GM18861 (cell line): ENCODE data around the gene ZNF25.
"Not testable (repeated sequence)": the region's sequence is repeated elsewhere in the genome, so short reads cannot be mapped to it uniquely, and the experiment has no call there.

Source experiments
- ATAC-seq: cut with Tn5 transposase; IDR thresholded peaks from one replicate; pipeline ENCODE4 v1.9.1; 2021; ENCODE audit not compliant: unreplicated experiment

Gene ZNF25

DNA sequence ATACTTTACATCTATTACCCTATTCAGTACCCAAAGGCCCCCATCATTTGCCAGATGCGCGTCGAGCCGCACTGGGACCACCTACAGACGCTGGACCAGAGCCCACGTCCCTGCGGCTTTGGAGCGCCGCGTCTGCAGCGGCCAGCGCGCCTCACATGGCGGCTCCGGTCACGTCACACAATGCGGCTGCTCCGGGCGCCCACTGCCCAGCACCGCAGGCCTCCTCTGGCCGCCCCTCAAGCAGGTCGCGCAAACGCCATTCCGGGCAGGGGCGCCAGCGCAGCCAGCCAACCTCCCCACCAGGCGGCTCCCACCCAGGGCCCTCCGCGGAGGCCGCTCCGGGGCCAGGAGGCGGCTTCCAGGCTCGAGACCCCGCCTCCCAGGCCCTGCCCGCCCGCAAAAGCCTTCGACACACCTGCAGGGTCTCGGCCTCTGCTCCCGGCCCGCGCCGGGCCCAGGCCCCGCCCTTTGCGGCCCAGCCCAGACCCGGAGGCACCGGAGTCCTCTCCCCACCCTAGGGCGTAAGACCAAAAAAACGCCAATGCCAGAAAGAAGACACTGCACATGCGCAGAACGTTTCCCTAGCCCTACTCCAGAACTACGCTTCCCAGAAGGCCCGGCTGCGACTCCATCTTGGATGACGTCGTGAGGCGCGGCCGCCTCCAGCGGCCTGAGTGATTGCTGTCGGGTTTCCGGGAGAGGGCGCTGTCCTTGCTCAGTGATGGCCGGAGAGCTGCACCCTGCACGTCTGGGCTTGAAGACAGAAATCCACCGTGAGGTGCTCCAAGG, at the start of gene ZNF25:
ZNF25 (minus strand) TSS at position 557 of the 789 bp plus-strand sequence. CDS start 4,925 bp downstream, outside the sequence.
- ATAC-seq = peak; percentile 92

DNA sequence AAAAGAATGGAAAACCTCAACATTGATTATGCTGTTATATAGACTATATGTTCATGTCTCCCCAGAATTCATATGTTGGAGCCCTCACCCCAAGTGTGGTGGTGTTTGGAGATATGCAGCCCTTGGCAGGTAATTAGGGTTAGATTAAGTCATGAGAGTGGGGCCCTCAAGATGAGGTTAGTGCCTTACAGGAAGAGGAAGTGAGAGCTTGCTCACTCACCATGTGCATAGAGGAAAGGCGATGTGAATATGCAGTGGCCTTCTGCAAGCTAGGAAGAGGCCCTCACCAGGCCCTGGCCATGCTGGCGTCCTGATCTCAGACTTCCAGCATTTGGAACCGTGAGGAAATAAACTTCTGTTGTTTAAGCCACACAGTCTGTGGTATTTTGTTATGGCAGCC, 48.8 kb upstream of the ZNF25 start:
- peak; percentile 73 for ATAC-seq

DNA sequence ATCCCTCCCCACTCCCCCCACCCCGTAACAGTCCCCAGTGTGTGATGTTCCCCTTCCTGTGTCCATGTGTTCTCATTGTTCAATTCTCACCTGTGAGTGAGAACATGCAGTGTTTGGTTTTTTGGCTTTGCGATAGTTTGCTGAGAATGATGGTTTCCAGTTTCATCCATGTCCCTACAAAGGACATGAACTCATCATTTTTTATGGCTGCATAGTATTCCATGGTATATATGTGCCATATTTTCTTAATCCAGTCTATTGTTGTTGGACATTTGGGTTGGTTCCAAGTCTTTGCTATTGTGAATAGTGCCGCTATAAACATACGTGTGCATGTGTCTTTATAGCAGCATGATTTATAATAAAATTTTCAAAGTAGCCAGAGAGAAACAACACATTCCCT, 42.7 kb upstream of the ZNF25 start:
- not testable (repeated sequence) for ATAC-seq

DNA sequence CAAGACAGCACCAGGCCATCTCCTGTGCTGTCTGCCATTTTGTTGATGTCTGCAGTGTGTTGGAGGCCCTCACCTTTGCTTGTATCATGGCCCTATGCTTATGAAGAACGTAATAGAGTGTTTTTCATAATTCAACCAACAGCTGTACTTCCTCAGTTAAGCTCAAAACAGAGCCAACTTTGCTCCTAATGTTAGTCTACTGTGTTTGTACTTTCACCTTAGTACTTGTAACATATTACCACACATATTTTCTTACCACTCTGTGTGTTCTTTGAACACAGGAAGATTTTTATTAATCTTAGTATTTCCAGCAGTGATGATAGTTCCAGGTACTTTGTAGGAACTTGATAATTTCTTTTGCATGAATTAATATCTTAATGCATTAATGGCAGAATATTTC, 39.9 kb upstream of the ZNF25 start:
- ATAC-seq = no peak

DNA sequence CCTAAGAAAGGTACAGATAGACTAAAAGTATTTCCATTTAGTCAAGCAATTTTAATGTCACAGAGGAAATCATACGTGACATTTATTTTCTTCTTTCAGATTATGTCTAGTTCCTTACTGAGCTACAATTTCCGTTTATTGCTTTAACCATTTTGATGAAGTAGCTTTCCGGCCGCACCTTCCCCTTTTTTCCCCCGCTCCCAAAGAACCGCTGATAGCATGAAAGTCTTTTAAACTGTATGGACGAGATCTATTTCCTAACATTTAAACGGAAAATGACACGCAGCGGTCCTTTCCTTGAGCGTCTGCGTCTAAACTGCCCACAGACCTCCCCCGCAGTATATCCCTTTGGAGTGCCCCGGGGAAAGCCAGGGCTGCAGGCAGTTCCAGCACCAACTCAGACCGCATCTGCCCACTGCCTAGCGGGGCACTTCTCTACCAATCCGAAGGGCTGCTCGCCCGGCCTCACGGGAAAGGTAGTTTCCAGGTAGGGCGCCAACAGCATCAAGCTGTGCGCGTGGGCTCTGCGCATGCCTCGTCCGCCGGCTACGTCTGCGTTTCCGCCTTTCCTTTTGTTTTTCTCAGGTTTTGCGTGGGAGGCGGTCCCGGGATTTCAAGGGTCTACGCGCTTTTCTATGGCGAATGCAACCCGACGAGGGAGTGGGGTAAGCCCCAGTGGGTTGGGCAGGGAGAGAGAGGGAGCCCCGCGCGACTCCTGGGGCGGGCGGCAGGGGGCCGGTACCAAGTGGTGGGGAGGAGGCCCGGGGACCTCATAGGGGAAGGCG, 33.9 kb upstream of the ZNF25 start, which contains the start of gene ZNF33A:
ZNF33A (plus strand) TSS at position 557 of the 785 bp plus-strand sequence. CDS start 1,667 bp downstream, outside the sequence.
- ATAC-seq = peak; percentile 86

DNA sequence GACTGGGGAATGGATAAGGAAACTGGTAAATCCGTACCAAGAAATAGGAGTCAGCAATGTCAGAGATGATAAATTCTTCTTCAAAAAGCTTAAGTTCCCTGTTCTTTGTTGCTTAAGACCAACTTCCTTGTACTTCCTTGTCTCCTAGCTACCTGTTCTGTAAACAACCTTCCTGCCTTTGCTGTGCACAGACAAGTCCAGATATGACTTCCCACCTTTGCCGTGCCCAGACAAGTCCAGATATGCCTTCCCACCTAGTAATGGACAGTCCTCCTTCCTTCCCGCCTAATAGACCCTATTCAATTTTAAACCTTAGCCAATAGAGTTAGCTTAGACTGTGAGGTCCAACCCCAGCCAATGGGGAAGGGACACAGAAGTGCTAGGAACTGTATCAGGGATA, 31.5 kb upstream of the ZNF25 start:
- ATAC-seq = no peak

DNA sequence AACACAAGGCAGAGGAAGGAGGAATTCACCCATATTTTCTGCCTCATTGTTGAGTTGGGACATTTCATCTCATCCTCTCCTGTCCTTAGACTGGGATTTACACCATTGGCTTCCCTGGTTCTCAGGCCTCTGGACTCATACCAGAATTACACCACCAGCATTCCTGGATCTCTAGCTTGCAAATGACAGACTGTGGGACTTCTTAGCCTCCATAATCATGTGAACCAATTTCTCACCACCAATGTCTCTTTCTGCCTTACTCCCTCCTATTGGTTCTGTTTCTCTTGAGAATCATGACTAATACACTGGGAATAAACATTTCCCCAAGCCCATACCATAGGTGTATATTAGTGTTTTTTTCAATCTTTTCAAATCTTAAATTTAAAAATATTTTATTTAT, 31.1 kb upstream of the ZNF25 start:
- ATAC-seq = no peak

DNA sequence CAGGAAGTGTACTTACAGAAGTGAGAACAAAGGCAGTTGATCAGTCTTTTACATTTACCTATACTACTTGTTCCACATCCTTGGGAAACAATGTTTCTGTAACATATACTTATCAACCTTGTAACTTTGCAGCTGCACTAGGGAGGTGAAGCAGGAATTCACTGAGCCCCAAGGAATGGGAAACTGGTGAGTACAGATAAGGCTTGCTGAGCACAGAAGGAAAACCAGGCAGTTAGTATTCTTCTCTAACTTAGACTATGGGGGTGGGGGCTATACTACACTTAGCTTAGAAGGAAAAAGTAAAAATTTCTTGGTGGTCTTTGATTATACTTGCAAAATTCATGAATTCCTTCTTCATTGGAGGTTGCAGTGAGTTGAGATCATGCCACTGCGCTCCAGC, 27.1 kb upstream of the ZNF25 start:
- no peak for ATAC-seq

DNA sequence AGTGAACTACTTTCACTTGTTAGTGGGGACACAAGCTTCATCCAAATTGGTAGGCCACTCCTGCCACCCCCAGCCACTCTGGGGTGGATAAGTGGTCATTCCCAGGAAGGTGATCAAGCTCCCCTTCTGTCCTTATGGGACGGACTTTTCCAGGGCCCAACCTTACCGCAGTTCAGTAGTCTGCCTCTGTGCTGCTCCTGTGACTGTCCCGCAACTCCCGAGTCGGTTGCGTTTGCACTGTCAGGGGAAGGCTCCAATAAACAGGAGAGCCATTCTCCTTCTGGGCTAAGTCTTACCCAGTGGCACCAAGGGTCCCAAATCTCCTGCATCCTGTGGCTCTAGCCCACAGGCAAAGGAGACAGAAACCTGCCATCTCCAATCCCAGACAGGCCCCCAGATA, 26.6 kb upstream of the ZNF25 start:
- ATAC-seq = no peak

DNA sequence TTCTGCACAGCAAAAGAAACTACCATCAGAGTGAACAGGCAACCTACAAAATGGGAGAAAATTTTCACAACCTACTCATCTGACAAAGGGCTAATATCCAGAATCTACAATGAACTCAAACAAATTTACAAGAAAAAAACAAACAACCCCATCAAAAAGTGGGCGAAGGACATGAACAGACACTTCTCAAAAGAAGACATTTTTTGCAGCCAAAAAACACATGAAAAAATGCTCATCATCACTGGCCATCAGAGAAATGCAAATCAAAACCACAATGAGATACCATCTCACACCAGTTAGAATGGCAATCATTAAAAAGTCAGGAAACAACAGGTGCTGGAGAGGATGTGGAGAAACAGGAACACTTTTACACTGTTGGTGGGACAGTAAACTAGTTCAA, 24.0 kb upstream of the ZNF25 start:
- not testable (repeated sequence) for ATAC-seq

DNA sequence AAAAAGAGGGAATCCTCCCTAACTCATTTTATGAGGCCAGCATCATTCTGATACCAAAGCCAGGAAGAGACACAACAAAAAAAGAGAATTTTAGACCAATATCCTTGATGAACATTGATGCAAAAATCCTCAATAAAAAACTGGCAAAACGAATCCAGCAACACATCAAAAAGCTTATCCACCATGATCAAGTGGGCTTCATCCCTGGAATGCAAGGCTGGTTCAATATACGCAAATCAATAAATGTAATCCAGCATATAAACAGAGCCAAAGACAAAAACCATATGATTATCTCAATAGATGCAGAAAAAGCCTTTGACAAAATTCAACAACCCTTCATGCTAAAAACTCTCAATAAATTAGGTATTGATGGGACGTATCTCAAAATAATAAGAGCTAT, 22.5 kb upstream of the ZNF25 start:
- not testable (repeated sequence) for ATAC-seq

DNA sequence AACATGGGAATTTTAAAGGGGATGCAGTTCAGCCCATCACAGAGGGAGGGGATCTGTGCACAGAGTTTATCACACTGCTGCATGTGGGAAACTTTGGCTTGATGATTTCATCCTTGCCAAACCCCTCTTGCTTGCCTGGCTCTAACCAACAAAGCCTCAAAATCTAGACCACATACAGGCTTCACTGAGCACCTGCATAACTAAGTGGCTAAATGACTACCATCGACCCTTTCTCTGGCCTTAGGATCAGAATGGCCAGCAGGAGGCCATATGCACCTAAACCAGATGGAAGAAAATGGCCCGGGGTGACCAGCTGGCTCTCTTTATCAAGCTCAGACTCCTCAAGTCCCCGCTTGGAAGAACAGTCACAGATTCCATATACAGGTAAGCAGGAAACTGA, 15.6 kb upstream of the ZNF25 start:
- no peak for ATAC-seq

DNA sequence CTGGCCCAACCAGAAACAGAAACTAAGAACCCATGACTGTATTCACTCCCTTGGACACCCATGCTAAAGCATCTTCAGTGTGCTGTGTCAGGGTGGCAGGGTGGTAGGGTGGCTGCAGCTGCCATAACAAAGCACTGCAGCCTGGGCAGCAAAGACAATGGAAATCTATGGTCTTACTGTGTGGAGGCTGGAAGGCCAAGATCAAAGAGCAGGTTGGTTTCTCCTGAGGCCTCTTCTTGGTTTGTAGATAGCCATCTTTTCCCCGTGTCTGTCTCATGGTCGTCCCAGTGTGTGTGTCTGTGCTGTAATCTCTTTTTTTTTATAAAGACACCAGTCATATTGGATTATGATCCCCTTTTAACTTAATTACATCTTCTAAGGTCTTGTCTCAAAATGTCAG, 15.2 kb upstream of the ZNF25 start:
- ATAC-seq = no peak

DNA sequence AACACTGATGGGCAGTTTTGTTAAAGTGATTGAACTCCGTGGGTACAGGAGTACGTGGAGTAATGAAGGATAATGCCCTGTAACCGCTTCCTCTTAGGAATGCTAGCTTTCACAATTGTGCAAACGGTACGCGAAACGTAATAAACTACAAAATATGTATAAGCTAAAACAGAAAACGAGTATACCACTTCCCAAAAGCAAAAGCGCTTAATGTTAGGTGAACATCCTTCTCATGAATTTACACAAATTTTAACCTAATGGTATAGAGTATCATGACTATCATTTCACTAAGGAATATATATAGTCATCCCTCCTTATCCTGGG, 395 bp upstream of the ZNF25 start:
- ATAC-seq = peak; percentile 0

DNA sequence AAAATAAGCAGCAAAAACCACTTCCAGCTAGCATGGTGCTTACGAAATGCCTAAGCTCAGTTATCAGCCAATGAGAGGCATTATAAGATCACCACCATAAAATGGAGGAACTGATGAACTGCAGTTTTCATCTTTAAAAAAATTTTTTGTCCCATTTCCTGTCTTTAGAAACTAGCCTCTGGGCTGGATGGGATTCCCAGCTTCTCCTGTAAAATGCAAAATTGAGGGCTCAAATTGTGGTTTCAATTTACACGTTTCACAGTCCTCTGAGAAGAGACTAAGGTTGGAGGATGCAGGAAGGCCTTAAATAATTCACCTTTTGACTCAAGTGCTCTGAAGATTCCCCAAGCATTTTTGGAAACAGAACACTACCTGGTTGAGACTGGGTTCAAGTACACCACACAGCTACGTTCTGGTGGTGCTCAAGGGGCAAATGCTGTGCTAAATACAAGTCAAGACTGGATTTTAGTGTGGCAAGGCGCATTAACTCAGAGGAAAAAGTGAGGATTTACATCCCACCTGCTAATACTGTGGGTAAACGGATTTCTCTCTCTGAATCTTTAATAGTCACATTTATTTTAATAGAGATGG, 951 bp downstream of the ZNF25 start:
- ATAC-seq = no peak

DNA sequence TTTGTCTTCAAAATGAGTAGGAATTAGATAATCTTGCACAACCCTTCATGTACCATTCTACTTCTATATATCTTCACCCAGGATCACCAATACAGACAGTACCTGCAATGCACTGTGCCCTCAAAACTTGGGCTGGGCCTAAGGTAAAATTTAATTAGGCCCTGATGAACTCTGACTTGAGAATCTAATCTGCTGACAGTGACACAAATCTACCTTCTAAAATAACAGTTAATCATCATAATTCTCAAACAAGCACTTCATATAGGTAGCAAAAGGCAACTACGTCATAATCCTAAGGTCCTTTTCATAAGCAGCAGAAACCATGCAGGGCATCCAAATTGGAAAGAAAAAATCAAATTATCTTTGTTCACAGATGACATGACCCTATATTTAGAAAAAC, 4.1 kb downstream of the ZNF25 start:
- no peak for ATAC-seq

DNA sequence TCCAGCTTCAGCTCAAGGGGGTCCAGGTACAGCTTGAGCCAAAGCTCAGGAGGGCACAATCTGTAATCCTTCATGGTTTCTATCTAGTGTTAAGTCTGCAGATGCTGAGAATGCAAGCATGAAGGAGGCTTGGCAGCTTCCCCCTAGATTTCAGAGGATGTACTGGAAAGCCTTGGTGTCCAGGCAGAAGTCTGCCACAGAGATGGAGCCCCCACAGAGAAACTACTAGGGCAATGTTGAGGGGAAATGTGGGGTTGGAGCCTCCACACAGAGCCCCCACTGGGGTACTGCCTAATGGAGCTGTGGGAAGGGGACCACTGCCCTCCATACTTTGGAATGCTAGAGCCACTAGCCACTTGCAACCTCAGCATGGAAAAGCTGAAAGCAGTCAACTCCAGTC, 11.4 kb downstream of the ZNF25 start:
- no peak for ATAC-seq

DNA sequence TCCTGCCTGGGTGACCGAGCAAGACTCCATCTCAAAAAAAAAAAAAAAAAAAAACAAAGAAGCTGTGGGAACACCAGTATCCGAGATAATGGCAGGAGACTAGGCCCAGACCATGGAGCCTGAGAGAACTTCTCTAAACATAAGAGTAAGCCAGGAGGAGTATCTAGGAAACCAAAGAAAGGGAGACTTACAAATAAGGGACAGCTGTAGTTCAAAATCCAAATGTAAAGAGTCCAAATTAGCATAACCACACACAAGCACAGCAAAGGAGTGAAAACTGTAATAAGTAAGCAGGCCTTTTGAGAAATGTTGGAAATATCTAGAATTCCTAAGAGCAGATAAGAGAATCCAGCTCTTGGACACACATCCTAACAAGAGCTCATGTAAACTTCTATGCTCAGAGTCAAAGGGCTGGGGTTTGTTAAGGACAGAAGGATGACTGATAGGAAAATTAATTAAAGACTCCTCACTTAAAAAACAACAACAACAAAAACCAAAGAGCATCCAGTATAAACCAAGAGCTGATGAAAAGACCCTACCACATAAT, 15.8 kb downstream of the ZNF25 start:
- no peak for ATAC-seq

DNA sequence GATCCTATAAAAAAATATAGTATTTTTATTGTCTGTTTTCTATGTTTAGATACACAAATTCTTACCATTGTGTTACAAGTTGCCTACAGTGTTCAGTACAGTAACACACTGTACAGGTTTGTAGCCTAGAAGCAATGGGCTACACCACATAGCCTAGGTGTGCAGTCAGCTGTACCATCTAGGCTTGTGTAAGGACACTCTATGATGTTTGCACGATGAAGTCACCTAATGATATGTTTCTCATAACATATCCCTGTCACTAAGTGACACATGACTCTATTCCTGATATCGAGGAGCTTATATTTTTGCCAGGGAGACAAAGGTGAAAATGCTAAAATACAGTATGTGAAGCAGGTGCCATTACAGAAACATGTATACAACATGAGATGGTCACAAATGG, 18.6 kb downstream of the ZNF25 start:
- no peak for ATAC-seq

DNA sequence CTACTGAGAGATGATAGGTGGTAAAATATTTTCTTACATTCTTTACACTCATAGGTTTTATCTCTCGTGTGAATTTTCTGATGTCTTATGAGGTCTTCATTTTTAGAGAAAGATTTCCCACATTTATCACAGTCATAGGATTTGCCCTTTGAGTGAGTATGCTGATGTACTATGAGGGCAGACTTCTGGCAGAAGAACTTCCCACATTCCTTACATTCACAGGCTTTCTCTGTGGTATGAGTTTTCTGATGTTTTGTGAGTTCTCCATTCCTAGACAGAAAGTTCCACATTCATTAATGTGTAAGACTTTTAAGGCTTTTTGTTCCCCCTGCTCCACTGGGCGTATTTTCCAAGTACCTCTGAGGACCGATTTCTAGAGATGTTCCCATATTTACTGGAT, 23.5 kb downstream of the ZNF25 start:
- ATAC-seq = no peak

DNA sequence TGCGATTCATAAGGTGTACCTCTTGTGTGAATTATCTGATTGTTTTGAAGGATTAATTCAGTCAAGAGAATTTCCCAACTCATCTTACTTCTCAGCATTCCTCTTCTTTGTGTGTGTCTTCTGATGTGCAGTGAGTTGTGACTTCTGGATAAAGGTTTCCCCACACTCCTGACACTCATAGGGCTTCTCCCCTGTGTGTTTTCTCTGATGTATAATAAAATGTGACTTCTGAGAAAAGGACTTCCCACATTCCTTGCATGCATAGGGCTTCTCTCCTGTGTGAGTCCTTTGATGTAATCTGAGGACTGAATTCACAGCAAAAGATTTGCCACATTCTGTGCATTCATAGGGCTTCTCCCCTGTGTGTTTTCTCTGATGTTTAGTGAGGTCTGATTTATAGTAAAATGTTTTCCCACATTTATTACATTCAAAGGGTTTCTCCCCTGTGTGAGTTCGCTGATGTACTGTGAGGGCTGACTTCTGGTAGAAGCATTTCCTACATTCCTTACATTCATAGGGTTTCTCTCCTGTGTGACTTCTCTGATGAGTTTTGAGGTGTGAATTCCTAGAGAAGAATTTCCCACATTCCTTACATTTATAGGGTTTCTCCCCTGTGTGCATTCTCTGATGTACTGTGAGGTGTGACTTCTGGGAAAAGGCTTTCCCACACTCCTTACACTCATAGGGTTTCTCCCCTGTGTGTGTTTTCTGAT, 24.2 kb downstream of the ZNF25 start:
- no peak for ATAC-seq
